Muscle of leg (tissue), 11 donors: ENCODE results near the gene KRT85. TPM values are rescaled to one million over a fixed set of nuclear protein-coding genes. Genes with fewer than 3 reads are reported as not detected.

Source experiments
- DNase-seq: peaks from one replicate; pipeline ENCODE4 v3.0.0; 2013
- H3K27ac ChIP-seq: one replicate; pipeline ENCODE4 v1.5.1; 2013; ENCODE audit warnings: mild to moderate bottlenecking, low read length, control low read depth
- H3K27me3 ChIP-seq: one replicate; pipeline ENCODE4 v1.6.1; 2013; ENCODE audit warnings: low read length; ENCODE audit not compliant: control insufficient read depth, insufficient read depth
- H3K36me3 ChIP-seq: one replicate; pipeline ENCODE4 v1.6.1; 2013; ENCODE audit warnings: low read length; ENCODE audit not compliant: control insufficient read depth, insufficient read depth
- H3K4me1 ChIP-seq: one replicate; pipeline ENCODE4 v1.6.1; 2013; ENCODE audit warnings: low read length; ENCODE audit not compliant: control insufficient read depth, insufficient read depth
- H3K4me3 ChIP-seq: one replicate; pipeline ENCODE4 v1.5.1; 2013; ENCODE audit warnings: low read length, control low read depth
- H3K9me3 ChIP-seq: replicated peaks from 2 replicates; pipeline ENCODE4 v1.6.1; 2013; ENCODE audit warnings: low read depth, low read length; ENCODE audit not compliant: control insufficient read depth
- WGBS: methylation state at CpG from one replicate; pipeline ENCODE4 v1.1.5; 2013; ENCODE audit warnings: missing lambda C conversion rate; ENCODE audit not compliant: insufficient coverage; 5-methylcytosine and 5-hydroxymethylcytosine counted together
- polyA plus RNA-seq, 8 donors: library from polyadenylated mRNA; unstranded; fragments of 120-200 nt; gene quantifications; one replicate each; pipeline versions ENCODE4 v1.2.1 to v1.2.3, GENCODE V29; 2013; ENCODE audit warnings: inconsistent platforms in 1 of 8, low replicate concordance in 1 of 8; ENCODE audit not compliant: insufficient read length in 8 of 8, insufficient read depth in 1 of 8
- total RNA-seq: library from RNA; stranded (reverse); fragments of 120-200 nt; gene quantifications from one replicate; pipeline ENCODE4 v1.2.4, GENCODE V29; 2013

Gene KRT85
- total and polyA plus RNA-seq, 9 donors, result not detected

- Histone ChIP-seq H3K27me3 (peaks cover 53% of the 10 kb centered on the region), H3K27ac (peak overlapping the region; percentile 72), H3K4me1 (peaks cover 54% of the 10 kb centered on the region), H3K36me3 (no peaks in the 10 kb centered on the region), H3K9me3 (no peaks in the 10 kb centered on the region), H3K4me3 (no peak overlapping the region)
- DNase-seq, result no peak
- 76% methylated on average over 3 of the region's 5 CpGs for WGBS
These were observed 56.5 kb downstream of the KRT85 start for GRCh38 chr12:52310622-52311284.

Other genes with a start within 250 kb of the KRT85 start
- gene KRT80, start 175.5 kb downstream of the KRT85 start, total RNA-seq, result 0.62 TPM
- 1 to 10 TPM; 1.8 to 5.8 (median 3.6) TPM for gene KRT80, start 175.5 kb downstream of the KRT85 start, polyA plus RNA-seq
- gene KRT7, start 134.2 kb downstream of the KRT85 start, total RNA-seq, result 0.31 TPM
- 1 to 10 TPM in 6 of 8 donors, under 1 TPM in 2; 0.70 to 7.1 (median 2.5) TPM for gene KRT7, start 134.2 kb downstream of the KRT85 start, polyA plus RNA-seq
- 0.04 TPM for gene KRT86, start 92.8 kb downstream of the KRT85 start, total RNA-seq
- under 1 TPM in 7 of 8 donors, not detected in 1; 0.07 to 0.34 (median 0.25) TPM for gene KRT86, start 92.8 kb downstream of the KRT85 start, polyA plus RNA-seq
- 0.04 TPM for gene KRT81, start 75.9 kb downstream of the KRT85 start, total RNA-seq
- gene KRT81, start 75.9 kb downstream of the KRT85 start, polyA plus RNA-seq, result under 1 TPM in 6 of 8 donors, not detected in 2; 0.06 to 0.22 (median 0.17) TPM
- gene KRT83, start 46.1 kb downstream of the KRT85 start, total RNA-seq, result not detected
- not detected for gene KRT83, start 46.1 kb downstream of the KRT85 start, polyA plus RNA-seq
- not detected for gene KRT84, start 18.2 kb upstream of the KRT85 start, total RNA-seq
- not detected for gene KRT84, start 18.2 kb upstream of the KRT85 start, polyA plus RNA-seq
- not detected for gene KRT82, start 38.9 kb upstream of the KRT85 start, total RNA-seq
- gene KRT82, start 38.9 kb upstream of the KRT85 start, polyA plus RNA-seq, result not detected
- gene KRT75, start 66.9 kb upstream of the KRT85 start, total RNA-seq, result not detected
- not detected for gene KRT75, start 66.9 kb upstream of the KRT85 start, polyA plus RNA-seq
- gene KRT6B, start 84.7 kb upstream of the KRT85 start, total RNA-seq, result not detected
- under 1 TPM in 1 of 8 donors, not detected in 7; 0.44 TPM for gene KRT6B, start 84.7 kb upstream of the KRT85 start, polyA plus RNA-seq
- not detected for gene KRT6C, start 106.3 kb upstream of the KRT85 start, total RNA-seq
- under 1 TPM in 1 of 8 donors, not detected in 7; 0.32 TPM for gene KRT6C, start 106.3 kb upstream of the KRT85 start, polyA plus RNA-seq
- gene KRT6A, start 125.8 kb upstream of the KRT85 start, total RNA-seq, result not detected
- gene KRT6A, start 125.8 kb upstream of the KRT85 start, polyA plus RNA-seq, result 10 to 100 TPM in 1 of 8 donors, under 1 TPM in 3, not detected in 4; 0.05 to 26.4 (median 0.63) TPM
- gene KRT5, start 152.9 kb upstream of the KRT85 start, total RNA-seq, result 0.66 TPM
- gene KRT5, start 152.9 kb upstream of the KRT85 start, polyA plus RNA-seq, result 100 to 1,000 TPM in 1 of 8 donors, 10 to 100 TPM in 1, 1 to 10 TPM in 1, under 1 TPM in 5; 0.21 to 383 (median 0.62) TPM
- not detected for gene KRT71, start 185.7 kb upstream of the KRT85 start, total RNA-seq
- not detected for gene KRT71, start 185.7 kb upstream of the KRT85 start, polyA plus RNA-seq
- gene KRT74, start 206.4 kb upstream of the KRT85 start, total RNA-seq, result not detected
- gene KRT74, start 206.4 kb upstream of the KRT85 start, polyA plus RNA-seq, result under 1 TPM in 1 of 8 donors, not detected in 7; 0.09 TPM
- gene KRT72, start 234.0 kb upstream of the KRT85 start, total RNA-seq, result not detected
- gene KRT72, start 234.0 kb upstream of the KRT85 start, polyA plus RNA-seq, result not detected